Measurements from ENCODE around the gene HS3ST3A1. TPM values are rescaled to one million over a fixed set of nuclear protein-coding genes. Genes with fewer than 3 reads are reported as not detected.

HS3ST3A1 gene
- total RNA-seq, 1 experiment from 2014 or later, result not detected

- ChIA-PET CTCF (no interaction called here), POLR2A (no interaction called here), RAD21 (ENCODE audit: low non-redundant PET in 1 of 2, low total read pairs in 2 of 2, uncharacterized antibody in 2 of 2, unreplicated experiment in 2 of 2) (no interaction called here)
- ATAC-seq (no peak), DNase-seq (ENCODE audit: low read depth, low spot score) (no peak)
- H3K4me2 ChIP-seq (ENCODE audit: low read length), result no peak overlapping the region
- H3K36me3 ChIP-seq (ENCODE audit: control insufficient read depth in 1 of 2, insufficient read depth in 2 of 2, low read length in 2 of 2), result no peaks in the 10 kb centered on the region
- H3K27me3 ChIP-seq (ENCODE audit: insufficient read depth, low read length), result no peaks in the 10 kb centered on the region
- intact Hi-C loops (cut with micrococcal nuclease), result no loop called here
- no peaks in the 10 kb centered on the region for H3K9me2 ChIP-seq (ENCODE audit: insufficient read depth)
- H3K9ac ChIP-seq (ENCODE audit: low read length), result no peak overlapping the region
- H4K20me1 ChIP-seq (ENCODE audit: insufficient read depth), result no peaks in the 10 kb centered on the region
- H2AFZ ChIP-seq (ENCODE audit: low read depth, low read length, poor library complexity, severe bottlenecking), result no peak overlapping the region
- no peaks in the 10 kb centered on the region for H3K9me3 ChIP-seq (ENCODE audit: control insufficient read depth in 1 of 2, insufficient read depth in 1 of 2, low read depth in 1 of 2, low read length in 2 of 2)
- no peaks in the 10 kb centered on the region for H3K79me2 ChIP-seq (ENCODE audit: insufficient read depth, low read length)
- H3K4me3 ChIP-seq (replicated peaks in 1 of 2; ENCODE audit: low read depth in 1 of 2, low read length in 2 of 2), result no peak overlapping the region
- no peak for TF ChIP-seq ZNF274 (IDR thresholded peaks at IDR 0.05; ENCODE audit: low read depth, low read length)
- no peak for TF ChIP-seq ELF1 (IDR thresholded peaks at IDR 0.05; ENCODE audit: borderline replicate concordance, low read depth)
- TF ChIP-seq EZH2 (IDR thresholded peaks at IDR 0.05), result no peak
- TF ChIP-seq MAX (IDR thresholded peaks at IDR 0.05), result no peak
- TF ChIP-seq ZBTB33 (IDR thresholded peaks at IDR 0.05; ENCODE audit: extremely low read depth, insufficient replicate concordance, low read length), result no peak
- TF ChIP-seq TCF7L2 (IDR thresholded peaks at IDR 0.05; ENCODE audit: borderline replicate concordance, extremely low read depth, insufficient read depth, insufficient read length), result no peak
- no peak for TF ChIP-seq JUND (IDR thresholded peaks at IDR 0.05)
- no peak for TF ChIP-seq SRF (IDR thresholded peaks at IDR 0.05; ENCODE audit: low read depth)
- no peak for TF ChIP-seq POLR2AphosphoS5 (IDR thresholded peaks at IDR 0.05; ENCODE audit: low read depth, low read length)
- TF ChIP-seq ATF3 (IDR thresholded peaks at IDR 0.05), result no peak
- TF ChIP-seq SIN3A (IDR thresholded peaks at IDR 0.05; ENCODE audit: low read depth), result no peak
- TF ChIP-seq CEBPB (IDR thresholded peaks at IDR 0.05; ENCODE audit: low read depth), result no peak
- no peak for TF ChIP-seq EZH2phosphoT487 (IDR thresholded peaks at IDR 0.05; ENCODE audit: borderline replicate concordance)
- no peak for TF ChIP-seq REST (IDR thresholded peaks at IDR 0.05; ENCODE audit: low read depth)
- no peak for TF ChIP-seq CBX3 (IDR thresholded peaks at IDR 0.05; ENCODE audit: low read depth)
- TF ChIP-seq POLR2A (IDR thresholded peaks at IDR 0.05; ENCODE audit: borderline replicate concordance, extremely low read depth, insufficient read depth, insufficient read length), result no peak
- TF ChIP-seq FOSL1 (IDR thresholded peaks at IDR 0.05; ENCODE audit: low read depth), result no peak
- no peak for TF ChIP-seq EGR1 (IDR thresholded peaks at IDR 0.05; ENCODE audit: low read depth)
- no peak for TF ChIP-seq RAD21 (IDR thresholded peaks at IDR 0.05; ENCODE audit: low read depth)
- TF ChIP-seq SP1 (IDR thresholded peaks at IDR 0.05; ENCODE audit: low read depth), result no peak
- H3K27ac ChIP-seq (ENCODE audit: low read depth, low read length), result no peak overlapping the region
- H3K4me1 ChIP-seq (ENCODE audit: control insufficient read depth in 1 of 2, insufficient read depth in 2 of 2, low read length in 2 of 2), result no peaks in the 10 kb centered on the region
- BruUV-seq (replicated peaks), result no TSS peak
Measured at GRCh38 chr17:13498184-13498583, 103.5 kb downstream of the HS3ST3A1 start.
